Neural cell (in vitro differentiated cells): Measurements from ENCODE around the gene COG7. TPM values are rescaled to one million over a fixed set of nuclear protein-coding genes. Genes with fewer than 3 reads are reported as not detected.

ENCODE experiments used
- H2AFZ ChIP-seq: fragments of 200-600, 300-800 bp; sonication (generic), shearing (Covaris generic); 2 replicates; pipeline ENCODE4 v1.6.0; 2014; ENCODE audit warnings: low read depth, mild to moderate bottlenecking, antibody characterized with exemption, low read length, moderate library complexity
- H3F3A ChIP-seq: fragments of 200-600 bp; shearing (Covaris generic); 2 replicates; pipeline ENCODE4 v1.6.1; 2016; ENCODE audit warnings: mild to moderate bottlenecking, moderate library complexity, mixed read lengths, antibody characterized with exemption, low read length; ENCODE audit not compliant: insufficient read depth, poor library complexity, severe bottlenecking
- H3K27ac ChIP-seq: fragments of 200-600, 300-800 bp; sonication (generic), shearing (Covaris generic); 2 replicates; pipeline ENCODE4 v1.5.1; 2014; ENCODE audit warnings: mild to moderate bottlenecking, low read length, moderate library complexity
- H3K27me3 ChIP-seq: fragments of 300-800, 200-600 bp; sonication (generic), shearing (Covaris generic); 2 replicates; pipeline ENCODE4 v1.6.0; 2014; ENCODE audit warnings: mild to moderate bottlenecking, low read depth, low read length, moderate library complexity; ENCODE audit not compliant: insufficient read depth
- H3K36me3 ChIP-seq: fragments of 300-800, 200-600 bp; sonication (generic), shearing (Covaris generic); 2 replicates; pipeline ENCODE4 v1.5.1; 2014; ENCODE audit warnings: mild to moderate bottlenecking, antibody characterized with exemption, low read length, moderate library complexity; ENCODE audit not compliant: insufficient read depth
- H3K4me2 ChIP-seq: fragments of 300-800, 200-600 bp; sonication (generic), shearing (Covaris generic); 2 replicates; pipeline ENCODE4 v1.6.0; 2014; ENCODE audit warnings: mild to moderate bottlenecking, low read length
- H3K4me3 ChIP-seq: fragments of 300-800, 200-600 bp; sonication (generic), shearing (Covaris generic); 2 replicates; pipeline ENCODE4 v1.5.1; 2014; ENCODE audit warnings: mild to moderate bottlenecking, low read length, moderate library complexity
- H3K79me2 ChIP-seq: fragments of 200-600 bp; shearing (Covaris generic); replicated peaks from 2 replicates; pipeline ENCODE4 v1.6.0; 2014; ENCODE audit warnings: mild to moderate bottlenecking, low read length, moderate library complexity; ENCODE audit not compliant: insufficient read depth
- H3K9ac ChIP-seq: fragments of 300-800, 200-600 bp; sonication (generic), shearing (Covaris generic); 2 replicates; pipeline ENCODE4 v1.6.1; 2016; ENCODE audit warnings: mild to moderate bottlenecking, low read length, mixed read lengths
- H3K9me2 ChIP-seq: fragments of 200-600 bp; shearing (Covaris generic); 2 replicates; pipeline ENCODE4 v1.6.1; 2016; ENCODE audit warnings: mild to moderate bottlenecking, low read length, mixed read lengths; ENCODE audit not compliant: insufficient read depth
- H3K9me3 ChIP-seq: fragments of 200-600, 300-800 bp; sonication (generic), shearing (Covaris generic); 2 replicates; pipeline ENCODE4 v1.6.1; 2016; ENCODE audit warnings: mild to moderate bottlenecking, mixed run types, low read length, moderate library complexity, mixed read lengths
- H4K20me1 ChIP-seq: fragments of 200-600 bp; shearing (Covaris generic); 2 replicates; pipeline ENCODE4 v1.6.1; 2016; ENCODE audit warnings: mild to moderate bottlenecking, mixed run types; ENCODE audit not compliant: insufficient read depth
- EP300 ChIP-seq: fragments of 450-650 bp; conservative IDR thresholded peaks from 2 replicates; pipeline ENCODE4 v1.6.1; 2014; ENCODE audit warnings: antibody characterized with exemption, mild to moderate bottlenecking, moderate library complexity; ENCODE audit not compliant: poor library complexity, severe bottlenecking
- EZH2 ChIP-seq: fragments of 200-600, 300-800 bp; shearing (Covaris generic), sonication (generic); IDR thresholded peaks from 2 replicates; pipeline ENCODE4 v1.6.1; 2014; ENCODE audit warnings: antibody characterized with exemption, low read length, borderline replicate concordance, mild to moderate bottlenecking; ENCODE audit not compliant: insufficient read depth, poor library complexity, severe bottlenecking
- MXI1 ChIP-seq: fragments of 450-650 bp; conservative IDR thresholded peaks from 2 replicates; pipeline ENCODE4 v1.6.1; 2014; ENCODE audit warnings: antibody characterized with exemption, mild to moderate bottlenecking; ENCODE audit not compliant: poor library complexity, severe bottlenecking
- POLR2AphosphoS5 ChIP-seq: IDR thresholded peaks from 2 replicates; pipeline ENCODE4 v1.6.1; 2012
- RAD21 ChIP-seq: fragments of 450-650 bp; conservative IDR thresholded peaks from 2 replicates; pipeline ENCODE4 v1.6.1; 2014; ENCODE audit warnings: antibody characterized with exemption, mild to moderate bottlenecking, moderate library complexity
- SMC3 ChIP-seq: fragments of 450-650 bp; conservative IDR thresholded peaks from 2 replicates; pipeline ENCODE4 v1.6.1; 2014; ENCODE audit warnings: antibody characterized with exemption, mild to moderate bottlenecking, moderate library complexity; ENCODE audit not compliant: poor library complexity
- TAF1 ChIP-seq: IDR thresholded peaks from 2 replicates; pipeline ENCODE4 v1.6.1; 2012; ENCODE audit warnings: low read depth
- polyA plus RNA-seq: library from polyadenylated mRNA; depleted of rRNA; stranded (reverse); fragments of >200 nt; gene quantifications from 2 replicates; pipeline ENCODE4 v1.2.3, GENCODE V29; 2014
- TF ChIP-seq, protein P1 (sequence below): fragments of 450-650 bp; IDR thresholded peaks from 2 replicates; pipeline ENCODE4 v1.5.1; 2014; ENCODE audit warnings: antibody characterized with exemption, mild to moderate bottlenecking, moderate library complexity; ENCODE audit not compliant: poor library complexity, severe bottlenecking
- TF ChIP-seq, protein P2 (sequence below): IDR thresholded peaks from 2 replicates; pipeline ENCODE4 v1.6.1; 2012; ENCODE audit warnings: borderline replicate concordance

Gene COG7
- polyA plus RNA-seq, 1 donor from 2014 or later = 16.2 TPM

DNA sequence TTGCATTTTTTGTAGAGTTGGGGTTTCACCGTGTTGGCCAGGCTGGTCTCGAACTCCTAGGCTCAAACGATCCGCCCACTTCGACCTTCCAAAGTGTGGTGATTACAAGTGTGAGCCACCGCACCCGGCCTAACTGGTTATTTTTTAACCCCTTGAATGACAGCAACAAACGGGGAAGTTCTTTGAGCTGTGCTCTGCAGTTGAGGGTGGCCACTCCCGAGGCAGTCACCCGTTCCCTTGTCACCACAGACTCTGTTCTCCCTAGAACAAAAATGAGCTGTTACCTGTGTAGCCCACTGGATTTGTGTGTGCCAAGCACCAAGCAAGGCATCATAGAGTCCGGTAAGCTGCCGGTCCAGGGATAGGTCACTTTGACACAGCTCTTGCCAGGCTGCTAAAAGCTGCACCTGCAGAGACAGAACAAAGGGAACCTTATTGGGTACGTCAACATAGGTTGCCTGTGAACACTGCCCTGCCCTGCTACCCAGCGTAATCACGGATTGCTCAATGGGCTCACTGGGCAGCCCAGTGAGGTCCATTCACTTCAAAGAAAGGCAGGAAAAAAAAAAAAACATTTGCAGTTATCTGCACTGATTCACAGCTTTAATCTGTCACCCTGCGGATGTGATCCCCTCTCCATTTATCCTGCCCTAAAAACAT is 19.6 kb downstream of the COG7 start:
- Histone ChIP-seq H3K9me3 (no peaks in the 10 kb centered on the region), H3K4me3 (no peak overlapping the region), H4K20me1 (no peaks in the 10 kb centered on the region), H2AFZ (no peak overlapping the region), H3K27me3 (no peaks in the 10 kb centered on the region), H3F3A (no peaks in the 10 kb centered on the region), H3K4me2 (no peak overlapping the region), H3K79me2 (no peaks in the 10 kb centered on the region), H3K36me3 (no peaks in the 10 kb centered on the region), H3K9ac (no peak overlapping the region), H3K27ac (no peak overlapping the region), H3K9me2 (no peaks in the 10 kb centered on the region)
- TF ChIP-seq TAF1 = no peak
- no peak for TF ChIP-seq RAD21
- TF ChIP-seq EP300 = no peak
- TF ChIP-seq, protein P1, sequence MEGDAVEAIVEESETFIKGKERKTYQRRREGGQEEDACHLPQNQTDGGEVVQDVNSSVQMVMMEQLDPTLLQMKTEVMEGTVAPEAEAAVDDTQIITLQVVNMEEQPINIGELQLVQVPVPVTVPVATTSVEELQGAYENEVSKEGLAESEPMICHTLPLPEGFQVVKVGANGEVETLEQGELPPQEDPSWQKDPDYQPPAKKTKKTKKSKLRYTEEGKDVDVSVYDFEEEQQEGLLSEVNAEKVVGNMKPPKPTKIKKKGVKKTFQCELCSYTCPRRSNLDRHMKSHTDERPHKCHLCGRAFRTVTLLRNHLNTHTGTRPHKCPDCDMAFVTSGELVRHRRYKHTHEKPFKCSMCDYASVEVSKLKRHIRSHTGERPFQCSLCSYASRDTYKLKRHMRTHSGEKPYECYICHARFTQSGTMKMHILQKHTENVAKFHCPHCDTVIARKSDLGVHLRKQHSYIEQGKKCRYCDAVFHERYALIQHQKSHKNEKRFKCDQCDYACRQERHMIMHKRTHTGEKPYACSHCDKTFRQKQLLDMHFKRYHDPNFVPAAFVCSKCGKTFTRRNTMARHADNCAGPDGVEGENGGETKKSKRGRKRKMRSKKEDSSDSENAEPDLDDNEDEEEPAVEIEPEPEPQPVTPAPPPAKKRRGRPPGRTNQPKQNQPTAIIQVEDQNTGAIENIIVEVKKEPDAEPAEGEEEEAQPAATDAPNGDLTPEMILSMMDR = no peak
- TF ChIP-seq, protein P2, sequence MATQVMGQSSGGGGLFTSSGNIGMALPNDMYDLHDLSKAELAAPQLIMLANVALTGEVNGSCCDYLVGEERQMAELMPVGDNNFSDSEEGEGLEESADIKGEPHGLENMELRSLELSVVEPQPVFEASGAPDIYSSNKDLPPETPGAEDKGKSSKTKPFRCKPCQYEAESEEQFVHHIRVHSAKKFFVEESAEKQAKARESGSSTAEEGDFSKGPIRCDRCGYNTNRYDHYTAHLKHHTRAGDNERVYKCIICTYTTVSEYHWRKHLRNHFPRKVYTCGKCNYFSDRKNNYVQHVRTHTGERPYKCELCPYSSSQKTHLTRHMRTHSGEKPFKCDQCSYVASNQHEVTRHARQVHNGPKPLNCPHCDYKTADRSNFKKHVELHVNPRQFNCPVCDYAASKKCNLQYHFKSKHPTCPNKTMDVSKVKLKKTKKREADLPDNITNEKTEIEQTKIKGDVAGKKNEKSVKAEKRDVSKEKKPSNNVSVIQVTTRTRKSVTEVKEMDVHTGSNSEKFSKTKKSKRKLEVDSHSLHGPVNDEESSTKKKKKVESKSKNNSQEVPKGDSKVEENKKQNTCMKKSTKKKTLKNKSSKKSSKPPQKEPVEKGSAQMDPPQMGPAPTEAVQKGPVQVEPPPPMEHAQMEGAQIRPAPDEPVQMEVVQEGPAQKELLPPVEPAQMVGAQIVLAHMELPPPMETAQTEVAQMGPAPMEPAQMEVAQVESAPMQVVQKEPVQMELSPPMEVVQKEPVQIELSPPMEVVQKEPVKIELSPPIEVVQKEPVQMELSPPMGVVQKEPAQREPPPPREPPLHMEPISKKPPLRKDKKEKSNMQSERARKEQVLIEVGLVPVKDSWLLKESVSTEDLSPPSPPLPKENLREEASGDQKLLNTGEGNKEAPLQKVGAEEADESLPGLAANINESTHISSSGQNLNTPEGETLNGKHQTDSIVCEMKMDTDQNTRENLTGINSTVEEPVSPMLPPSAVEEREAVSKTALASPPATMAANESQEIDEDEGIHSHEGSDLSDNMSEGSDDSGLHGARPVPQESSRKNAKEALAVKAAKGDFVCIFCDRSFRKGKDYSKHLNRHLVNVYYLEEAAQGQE = no peak
- no peak for TF ChIP-seq SMC3
- TF ChIP-seq EZH2 = no peak
- no peak for TF ChIP-seq POLR2AphosphoS5
- no peak for TF ChIP-seq MXI1

DNA sequence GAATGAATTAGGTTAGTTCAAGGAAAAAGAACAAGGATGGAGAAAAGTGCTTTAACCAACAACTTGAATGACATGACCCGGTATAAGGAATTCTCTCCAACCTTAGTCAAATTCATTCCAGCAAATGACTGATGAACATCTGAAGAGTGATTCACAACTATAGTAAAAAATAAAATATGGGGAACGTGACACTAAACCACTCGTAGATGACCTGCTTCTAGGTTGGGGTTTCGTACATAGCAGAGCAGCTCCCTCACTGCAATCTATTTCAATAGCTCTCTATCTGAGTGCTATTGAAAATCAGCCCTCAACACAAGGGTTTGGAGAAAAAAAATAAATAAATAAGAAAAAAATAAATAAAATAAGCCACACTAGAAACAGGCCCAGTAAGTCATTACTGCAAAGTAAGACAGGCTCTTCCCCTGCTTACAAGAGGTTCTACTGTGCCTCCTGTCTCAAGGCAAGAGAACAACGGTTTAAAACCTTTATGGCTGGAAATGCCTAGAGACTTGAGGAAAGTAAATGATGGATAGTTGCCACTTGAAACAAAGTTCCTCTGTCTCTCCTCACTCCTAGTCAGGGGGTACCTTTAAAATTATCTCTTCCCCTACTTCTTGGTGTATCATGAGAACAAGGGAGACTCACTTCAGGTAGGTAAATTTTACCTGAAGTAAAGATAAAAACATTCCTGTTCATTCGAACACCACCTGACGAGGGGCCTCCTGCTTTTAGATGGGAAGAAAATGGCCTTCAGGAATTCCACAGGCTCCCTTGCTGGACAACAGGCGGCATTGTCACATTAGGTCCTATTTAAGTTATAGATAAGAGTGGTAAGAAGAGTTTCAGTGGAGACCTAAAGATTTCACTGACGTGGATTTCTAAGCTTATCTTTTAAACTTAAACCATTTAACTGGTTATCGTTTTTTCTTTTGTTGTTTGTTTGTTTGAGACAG is 20.5 kb downstream of the COG7 start:
- TF ChIP-seq POLR2AphosphoS5 (no peak), RAD21 (no peak), MXI1 (no peak), TAF1 (no peak), EZH2 (no peak), SMC3 (no peak), EP300 (no peak)
- TF ChIP-seq, protein P1 = no peak
- TF ChIP-seq, protein P2 = no peak
- no peak overlapping the region for H2AFZ ChIP-seq
- H3K9me3 ChIP-seq = no peaks in the 10 kb centered on the region
- H3K79me2 ChIP-seq = no peaks in the 10 kb centered on the region
- no peaks in the 10 kb centered on the region for H3K27me3 ChIP-seq
- H3K4me2 ChIP-seq = no peak overlapping the region
- H4K20me1 ChIP-seq = no peaks in the 10 kb centered on the region
- H3K4me3 ChIP-seq = no peak overlapping the region
- H3K9me2 ChIP-seq = no peaks in the 10 kb centered on the region
- no peak overlapping the region for H3K27ac ChIP-seq
- H3F3A ChIP-seq = no peaks in the 10 kb centered on the region
- no peaks in the 10 kb centered on the region for H3K36me3 ChIP-seq
- no peak overlapping the region for H3K9ac ChIP-seq
